MM.1S (cell line): ENCODE measurements around the gene SLC2A3.
"Not testable (repeated sequence)": the region's sequence is repeated elsewhere in the genome, so short reads cannot be mapped to it uniquely, and the experiment has no call there.

Experiments
- DNase-seq: peaks from one replicate; pipeline ENCODE4 v3.0.0-alpha.2; 2015
- H2AFZ ChIP-seq: fragments of 300-600 bp; sonication (generic); 2 replicates; pipeline ENCODE4 v1.6.0; 2016; ENCODE audit warnings: antibody characterized with exemption, low read length
- H3F3A ChIP-seq: fragments of 300-600 bp; sonication (generic); 2 replicates; pipeline ENCODE4 v1.6.1; 2016; ENCODE audit warnings: mild to moderate bottlenecking, antibody characterized with exemption, low read length, moderate library complexity, mixed read lengths; ENCODE audit not compliant: insufficient read depth
- H3K27ac ChIP-seq: fragments of 300-600 bp; sonication (generic); 2 replicates; pipeline ENCODE4 v1.5.1; 2016; ENCODE audit warnings: mild to moderate bottlenecking, low read length
- H3K27me3 ChIP-seq: fragments of 300-600 bp; sonication (generic); replicated peaks from 2 replicates; pipeline ENCODE4 v1.6.0; 2016; ENCODE audit warnings: low read length; ENCODE audit not compliant: insufficient read depth
- H3K36me3 ChIP-seq: fragments of 300-600 bp; sonication (generic); replicated peaks from 2 replicates; pipeline ENCODE4 v1.6.1; 2016; ENCODE audit warnings: mild to moderate bottlenecking, low read length, mixed read lengths; ENCODE audit not compliant: insufficient read depth
- H3K4me1 ChIP-seq: fragments of 300-600 bp; sonication (generic); 2 replicates; pipeline ENCODE4 v1.6.1; 2016; ENCODE audit warnings: low read length, mixed read lengths
- H3K4me2 ChIP-seq: fragments of 300-600 bp; sonication (generic); 2 replicates; pipeline ENCODE4 v1.6.0; 2016; ENCODE audit warnings: low read depth, low read length
- H3K4me3 ChIP-seq: fragments of 300-600 bp; sonication (generic); 2 replicates; pipeline ENCODE4 v1.5.1; 2016; ENCODE audit warnings: low read length, mixed read lengths
- H3K79me2 ChIP-seq: fragments of 300-600 bp; sonication (generic); 2 replicates; pipeline ENCODE4 v1.6.1; 2016; ENCODE audit warnings: mixed run types, low read length, mixed read lengths
- H3K9ac ChIP-seq: fragments of 300-600 bp; sonication (generic); 2 replicates; pipeline ENCODE4 v1.6.1; 2016; ENCODE audit warnings: low read length, mixed read lengths
- H3K9me2 ChIP-seq: fragments of 300-600 bp; sonication (generic); replicated peaks from 2 replicates; pipeline ENCODE4 v1.6.1; 2016; ENCODE audit warnings: mild to moderate bottlenecking, low read length, mixed read lengths; ENCODE audit not compliant: insufficient read depth
- H3K9me3 ChIP-seq: fragments of 300-600 bp; sonication (generic); replicated peaks from 2 replicates; pipeline ENCODE4 v1.6.1; 2016; ENCODE audit warnings: mild to moderate bottlenecking, low read length, mixed read lengths; ENCODE audit not compliant: insufficient read depth
- H4K20me1 ChIP-seq: fragments of 300-600 bp; sonication (generic); 2 replicates; pipeline ENCODE4 v1.6.1; 2016; ENCODE audit warnings: mild to moderate bottlenecking, low read length, moderate library complexity, mixed read lengths; ENCODE audit not compliant: insufficient read depth
- CTCF ChIP-seq: fragments of 300-600 bp; sonication (generic); IDR thresholded peaks from 2 replicates; pipeline ENCODE4 v1.5.1; 2016; ENCODE audit warnings: antibody characterized with exemption, low read length, mixed read lengths
- EZH2 ChIP-seq: fragments of 300-600 bp; sonication (generic); optimal IDR thresholded peaks from 2 replicates; pipeline ENCODE3; 2017; ENCODE audit warnings: low read depth, mild to moderate bottlenecking, antibody characterized with exemption, low read length, mixed read lengths
- EZH2phosphoT487 ChIP-seq: fragments of 300-600 bp; sonication (generic); IDR thresholded peaks from 2 replicates; pipeline ENCODE4 v1.6.1; 2018; ENCODE audit warnings: antibody characterized with exemption, low read length

Gene SLC2A3

GRCh38 chr12:7892186-7892980, 43.6 kb downstream of the SLC2A3 start:
- Histone ChIP-seq H3K27ac (no peak overlapping the region), H3K27me3 (no peaks in the 10 kb centered on the region), H4K20me1 (no peaks in the 10 kb centered on the region), H3K4me3 (no peak overlapping the region), H3F3A (no peaks in the 10 kb centered on the region), H3K9me2 (no peaks in the 10 kb centered on the region), H3K4me2 (no peak overlapping the region), H3K79me2 (no peaks in the 10 kb centered on the region), H2AFZ (no peak overlapping the region), H3K9me3 (no peaks in the 10 kb centered on the region), H3K9ac (no peak overlapping the region), H3K36me3 (no peaks in the 10 kb centered on the region), H3K4me1 (no peaks in the 10 kb centered on the region)
- TF ChIP-seq EZH2phosphoT487 (no peak), CTCF (no peak), EZH2 (no peak)
- no peak for DNase-seq

- Histone ChIP-seq H3K9me3 (no peaks in the 10 kb centered on the region), H3K36me3 (no peaks in the 10 kb centered on the region), H3K4me2 (no peak overlapping the region), H3K27me3 (no peaks in the 10 kb centered on the region), H3K4me3 (no peak overlapping the region), H2AFZ (no peak overlapping the region), H3K27ac (no peak overlapping the region), H3K9ac (no peak overlapping the region), H3F3A (no peaks in the 10 kb centered on the region), H3K4me1 (no peaks in the 10 kb centered on the region), H3K9me2 (no peaks in the 10 kb centered on the region), H3K79me2 (no peaks in the 10 kb centered on the region), H4K20me1 (no peaks in the 10 kb centered on the region)
- DNase-seq, result no peak
- TF ChIP-seq EZH2 (no peak), EZH2phosphoT487 (no peak), CTCF (no peak)
Observed at GRCh38 chr12:7884689-7885088, 51.3 kb downstream of the SLC2A3 start.

- H3F3A ChIP-seq, H3K27me3 ChIP-seq, H2AFZ ChIP-seq, DNase-seq, H3K4me3 ChIP-seq, H3K9me2 ChIP-seq, H3K9ac ChIP-seq, H3K27ac ChIP-seq, H4K20me1 ChIP-seq, H3K4me2 ChIP-seq, H3K4me1 ChIP-seq, H3K9me3 ChIP-seq, H3K36me3 ChIP-seq, H3K79me2 ChIP-seq: not testable (repeated sequence)
Observed at GRCh38 chr12:7881736-7882120, 54.3 kb downstream of the SLC2A3 start.

- H3K79me2 ChIP-seq, H3K4me3 ChIP-seq, DNase-seq, H3K4me1 ChIP-seq, H3K27ac ChIP-seq, H2AFZ ChIP-seq, H3K9me2 ChIP-seq, H4K20me1 ChIP-seq, H3K27me3 ChIP-seq, H3K9ac ChIP-seq, H3K36me3 ChIP-seq, H3F3A ChIP-seq, H3K4me2 ChIP-seq, H3K9me3 ChIP-seq: not testable (repeated sequence)
Observed at GRCh38 chr12:7880952-7881735, 54.8 kb downstream of the SLC2A3 start.
